ENCODE data around the gene TMEM266. TPM values are rescaled to one million over a fixed set of nuclear protein-coding genes. Genes with fewer than 3 reads are reported as not detected.

Gene TMEM266
- polyA plus RNA-seq, 3 donors, result not detected

- Histone ChIP-seq H3K4me3 (replicated peaks in 1 of 3; ENCODE audit: low read depth in 2 of 3, low read length in 3 of 3) (no peak overlapping the region), H3K27ac (ENCODE audit: low read depth in 1 of 2, low read length in 2 of 2) (no peak overlapping the region), H3K27me3 (ENCODE audit: control insufficient read depth in 2 of 2, insufficient read depth in 2 of 2, low read length in 2 of 2) (no peaks in the 10 kb centered on the region), H2AFZ (ENCODE audit: insufficient read depth, low read depth, low read length, poor library complexity, severe bottlenecking) (no peak overlapping the region), H3K9me3 (replicated peaks in 1 of 2; ENCODE audit: control insufficient read depth in 1 of 2, insufficient read depth in 1 of 2, low read length in 2 of 2) (no peaks in the 10 kb centered on the region), H3K79me2 (ENCODE audit: insufficient read depth, low read length) (no peaks in the 10 kb centered on the region), H3K9ac (ENCODE audit: insufficient read depth, low read length, poor library complexity, severe bottlenecking) (no peak overlapping the region), H4K20me1 (ENCODE audit: insufficient read depth, low read length) (no peaks in the 10 kb centered on the region), H3K4me2 (replicated peaks; ENCODE audit: extremely low read depth, low read length, poor library complexity, severe bottlenecking) (no peak overlapping the region), H3K36me3 (replicated peaks in 1 of 2; ENCODE audit: control insufficient read depth in 1 of 2, insufficient read depth in 2 of 2, low read length in 2 of 2) (no peaks in the 10 kb centered on the region), H3K4me1 (ENCODE audit: control insufficient read depth in 1 of 2, insufficient read depth in 2 of 2, low read length in 2 of 2) (peaks cover 20 to 21% of the 10 kb centered on the region in 2 donors)
- no peak for TF ChIP-seq CTCF (IDR thresholded peaks at IDR 0.05)
- no peaks in the 10 kb centered on the region for H3K9me3 Mint-ChIP-seq
- 0% methylated on average over 1 of the region's 5 CpGs for WGBS (ENCODE audit: insufficient coverage)
- H3K4me1 Mint-ChIP-seq, result peaks cover 13% of the 10 kb centered on the region
- intact Hi-C loops (cut with micrococcal nuclease), result no loop called here
- H3K27me3 Mint-ChIP-seq (ENCODE audit: low read depth in 3 of 3), result peaks cover 0 to under 1% (median 0%) of the 10 kb centered on the region in 3 donors
- DNase-seq, result peak in 2 of 3 donors; percentile 6 to 8
- H3K27ac Mint-ChIP-seq, result peak overlapping the region in 1 of 7 donors; percentile 67
- no peaks in the 10 kb centered on the region for H3K36me3 Mint-ChIP-seq
- no peak overlapping the region for H3K4me3 Mint-ChIP-seq
Observed at GRCh38 chr15:76078285-76078877, 18.6 kb downstream of the TMEM266 start.

GRCh38 chr15:76084256-76084655 lies 24.5 kb downstream of the TMEM266 start:
- no peak overlapping the region for H3K9ac ChIP-seq (ENCODE audit: insufficient read depth, low read length, poor library complexity, severe bottlenecking)
- no peaks in the 10 kb centered on the region for H3K9me3 ChIP-seq (replicated peaks in 1 of 2; ENCODE audit: control insufficient read depth in 1 of 2, insufficient read depth in 1 of 2, low read length in 2 of 2)
- H4K20me1 ChIP-seq (ENCODE audit: insufficient read depth, low read length), result no peaks in the 10 kb centered on the region
- no peak overlapping the region for H3K4me2 ChIP-seq (replicated peaks; ENCODE audit: extremely low read depth, low read length, poor library complexity, severe bottlenecking)
- no peaks in the 10 kb centered on the region for H3K36me3 ChIP-seq (replicated peaks in 1 of 2; ENCODE audit: control insufficient read depth in 1 of 2, insufficient read depth in 2 of 2, low read length in 2 of 2)
- no peak overlapping the region for H2AFZ ChIP-seq (ENCODE audit: insufficient read depth, low read depth, low read length, poor library complexity, severe bottlenecking)
- no peak for TF ChIP-seq CTCF (IDR thresholded peaks at IDR 0.05)
- Mint-ChIP-seq H3K4me3 (no peak overlapping the region), H3K4me1 (peaks cover 6% of the 10 kb centered on the region), H3K27ac (no peak overlapping the region), H3K27me3 (ENCODE audit: low read depth in 3 of 3) (peaks cover 2 to 5% (median 3%) of the 10 kb centered on the region in 3 donors), H3K9me3 (peaks cover 0 to under 1% (median 0%) of the 10 kb centered on the region in 7 donors), H3K36me3 (no peaks in the 10 kb centered on the region)
- 83% methylated on average over 2 of the region's 2 CpGs for WGBS (ENCODE audit: insufficient coverage)
- DNase-seq, result no peak
- H3K4me1 ChIP-seq (ENCODE audit: control insufficient read depth in 1 of 2, insufficient read depth in 2 of 2, low read length in 2 of 2), result no peaks in the 10 kb centered on the region
- no peak overlapping the region for H3K27ac ChIP-seq (ENCODE audit: low read depth in 1 of 2, low read length in 2 of 2)
- intact Hi-C loops (cut with micrococcal nuclease), result no loop called here
- H3K27me3 ChIP-seq (ENCODE audit: control insufficient read depth in 2 of 2, insufficient read depth in 2 of 2, low read length in 2 of 2), result no peaks in the 10 kb centered on the region
- no peak overlapping the region for H3K4me3 ChIP-seq (replicated peaks in 1 of 3; ENCODE audit: low read depth in 2 of 3, low read length in 3 of 3)
- no peaks in the 10 kb centered on the region for H3K79me2 ChIP-seq (ENCODE audit: insufficient read depth, low read length)

Measured in CD14-positive monocyte (primary cell).